ENCODE measurements around the gene FAM237B.

The FAM237B gene

GRCh38 chr7:90298145-90299038 is 22.7 kb downstream of the FAM237B start:
- DNase-seq (ENCODE audit: extremely low read depth in 1 of 2, low read depth in 1 of 2), result no peak

GRCh38 chr7:90290244-90291113 is 30.6 kb downstream of the FAM237B start:
- DNase-seq (ENCODE audit: extremely low read depth in 1 of 2, low read depth in 1 of 2), result no peak

- DNase-seq (ENCODE audit: extremely low read depth in 1 of 2, low read depth in 1 of 2), result no peak
Measured at GRCh38 chr7:90288154-90288553, 33.0 kb downstream of the FAM237B start.

- DNase-seq (ENCODE audit: extremely low read depth in 1 of 2, low read depth in 1 of 2), result no peak
Measured at GRCh38 chr7:90276033-90276728, 44.9 kb downstream of the FAM237B start.

GRCh38 chr7:90274161-90274560 is 46.9 kb downstream of the FAM237B start:
- no peak for DNase-seq (ENCODE audit: extremely low read depth in 1 of 2, low read depth in 1 of 2)

GRCh38 chr7:90272242-90272641 is 48.9 kb downstream of the FAM237B start:
- no peak for DNase-seq (ENCODE audit: extremely low read depth in 1 of 2, low read depth in 1 of 2)

GRCh38 chr7:90271753-90272152 is 49.4 kb downstream of the FAM237B start:
- DNase-seq (ENCODE audit: extremely low read depth in 1 of 2, low read depth in 1 of 2), result no peak

GRCh38 chr7:90270431-90271178 is 50.5 kb downstream of the FAM237B start:
- DNase-seq (ENCODE audit: extremely low read depth in 1 of 2, low read depth in 1 of 2), result no peak

GRCh38 chr7:90269163-90269562 is 51.9 kb downstream of the FAM237B start:
- no peak for DNase-seq (ENCODE audit: extremely low read depth in 1 of 2, low read depth in 1 of 2)

- DNase-seq (ENCODE audit: extremely low read depth in 1 of 2, low read depth in 1 of 2), result no peak
Measured at GRCh38 chr7:90267263-90267858, 53.7 kb downstream of the FAM237B start.

- DNase-seq (ENCODE audit: extremely low read depth in 1 of 2, low read depth in 1 of 2), result no peak
Measured at GRCh38 chr7:90266808-90267207, 54.3 kb downstream of the FAM237B start.

Measured in stimulated activated CD8-positive, alpha-beta memory T cell treated with anti-CD3 and anti-CD28 coated beads, Interleukin-7, amount 100 ng/mL, for 48 hours (primary cell).